Vagina (tissue), 2 donors: ENCODE data around the gene POC1B.

Source experiments
- CTCF ChIP-seq, 3 experiments: fragments of 450-650 bp in 2 of 3; fragments of 200-600 bp in 1 of 3; sonication (generic) in 1 of 3; IDR thresholded peaks; one replicate each; pipeline ENCODE4 v1.5.1; 2017 to 2019; ENCODE audit warnings: antibody characterized with exemption in 3 of 3, mild to moderate bottlenecking in 2 of 3, moderate library complexity in 2 of 3
- POLR2A ChIP-seq, 2 donors: fragments of 450-650 bp; IDR thresholded peaks; one replicate each; pipeline ENCODE4 v1.6.1; 2017; ENCODE audit warnings: antibody characterized with exemption in 2 of 2, mild to moderate bottlenecking in 2 of 2, moderate library complexity in 2 of 2
- POLR2AphosphoS5 ChIP-seq, 2 donors: sonication (generic); formaldehyde crosslinking; IDR thresholded peaks; one replicate each; pipeline ENCODE4 v1.9.0; 2017; ENCODE audit warnings: antibody characterized with exemption in 2 of 2, mild to moderate bottlenecking in 2 of 2, low read depth in 1 of 2; ENCODE audit not compliant: insufficient read depth in 1 of 2

GRCh38 chr12:89429528-89429927 is 96.3 kb downstream of the POC1B start:
- TF ChIP-seq CTCF (IDR thresholded peaks at IDR 0.05): no peak
- TF ChIP-seq POLR2AphosphoS5 (IDR thresholded peaks at IDR 0.05; ENCODE audit: insufficient read depth in 1 of 2, low read depth in 1 of 2): no peak
- TF ChIP-seq POLR2A (IDR thresholded peaks at IDR 0.05): no peak
